SK-N-SH (cell line): Measurements from ENCODE around the gene RGL4. TPM values are rescaled to one million over a fixed set of nuclear protein-coding genes. Genes with fewer than 3 reads are reported as not detected.

Experiments
- CTCF ChIA-PET: fragments of 300-600, 350-600 bp; formaldehyde crosslinking; extraction: SDS; loops from one replicate; lab custom pipeline; 2021; lab: Yijun Ruan, JAX
- POLR2A ChIA-PET: fragments of 350-600 bp; sonication (Branson Sonifier 250); formaldehyde crosslinking; extraction: SDS; loops from one replicate; lab custom pipeline; 2020; ENCODE audit warnings: antibody characterized with exemption, inconsistent platforms; lab: Yijun Ruan, JAX
- DNase-seq: peaks from one replicate; pipeline ENCODE4 v3.0.0; 2012
- H2AFZ ChIP-seq: fragments of 200-600 bp; sonication (generic); 2 replicates; pipeline ENCODE4 v1.8.1; 2016; ENCODE audit warnings: antibody characterized with exemption, mild to moderate bottlenecking, low read depth
- H3F3A ChIP-seq: fragments of 200-600 bp; sonication (generic); replicated peaks from 2 replicates; pipeline ENCODE3; 2016; ENCODE audit warnings: antibody characterized with exemption, mild to moderate bottlenecking; ENCODE audit not compliant: insufficient read depth
- H3K27ac ChIP-seq, 2 experiments: fragments of 200-500 bp in 1 of 2; fragments of 200-600 bp in 1 of 2; sonication (Bioruptor generic) in 1 of 2; sonication (generic), shearing (Covaris generic) in 1 of 2; 2 replicates each; pipeline versions ENCODE4 v1.5.1 to v1.6.1; 2014 to 2016; ENCODE audit warnings: low read depth in 2 of 2, inconsistent platforms in 1 of 2, low read length in 1 of 2, mild to moderate bottlenecking in 1 of 2, mixed read lengths in 1 of 2
- H3K27me3 ChIP-seq: fragments of 200-600 bp; sonication (generic), shearing (Covaris generic); 2 replicates; pipeline ENCODE4 v1.6.1; 2016; ENCODE audit warnings: mixed run types; ENCODE audit not compliant: insufficient read depth
- H3K36me3 ChIP-seq, 2 experiments: fragments of 200-500 bp in 1 of 2; fragments of 200-600 bp in 1 of 2; sonication (Bioruptor generic) in 1 of 2; sonication (generic) in 1 of 2; replicated peaks in 1 of 2; 2 replicates each; pipeline versions ENCODE3 to v1.5.1; 2014 to 2016; ENCODE audit warnings: low read length in 1 of 2, mild to moderate bottlenecking in 1 of 2; ENCODE audit not compliant: insufficient read depth in 2 of 2, control insufficient read depth in 1 of 2
- H3K4me1 ChIP-seq, 2 experiments: fragments of 200-500 bp in 1 of 2; fragments of 200-600 bp in 1 of 2; sonication (Bioruptor generic) in 1 of 2; sonication (generic), shearing (Covaris generic) in 1 of 2; 2 replicates each; pipeline versions ENCODE4 v1.5.1 to v1.6.1; 2014 to 2016; ENCODE audit warnings: low read depth in 1 of 2, low read length in 1 of 2, mixed run types in 1 of 2; ENCODE audit not compliant: insufficient read depth in 2 of 2, control insufficient read depth in 1 of 2
- H3K4me2 ChIP-seq: fragments of 200-600 bp; sonication (generic), shearing (Covaris generic); 2 replicates; pipeline ENCODE4 v1.6.1; 2017; ENCODE audit warnings: mixed run types
- H3K4me3 ChIP-seq, 2 experiments: fragments of 200-500 bp in 1 of 2; fragments of 200-600 bp in 1 of 2; sonication (Bioruptor generic) in 1 of 2; sonication (generic), shearing (Covaris generic) in 1 of 2; 2 replicates each; pipeline versions ENCODE4 v1.5.1 to v1.8.1; 2014 to 2016; ENCODE audit warnings: low read depth in 2 of 2, inconsistent platforms in 1 of 2, low read length in 1 of 2, mild to moderate bottlenecking in 1 of 2, mixed read lengths in 1 of 2, moderate library complexity in 1 of 2
- H3K79me2 ChIP-seq: fragments of 200-600 bp; sonication (generic); 2 replicates; pipeline ENCODE4 v1.8.1; 2017; ENCODE audit warnings: mild to moderate bottlenecking; ENCODE audit not compliant: insufficient read depth
- H3K9ac ChIP-seq: fragments of 200-600 bp; sonication (generic); 2 replicates; pipeline ENCODE4 v1.6.1; 2017; ENCODE audit warnings: mixed run types
- H3K9me2 ChIP-seq: fragments of 200-600 bp; sonication (generic); 2 replicates; pipeline ENCODE4 v1.6.1; 2017; ENCODE audit warnings: mixed run types
- H3K9me3 ChIP-seq: fragments of 200-600 bp; sonication (generic); 2 replicates; pipeline ENCODE4 v1.6.1; 2017; ENCODE audit warnings: mixed run types, mild to moderate bottlenecking, moderate library complexity
- H4K20me1 ChIP-seq: fragments of 200-600 bp; sonication (generic); 2 replicates; pipeline ENCODE4 v1.6.1; 2017; ENCODE audit warnings: mild to moderate bottlenecking, mixed run types; ENCODE audit not compliant: insufficient read depth
- CHD2 ChIP-seq: fragments of 150-350 bp; IDR thresholded peaks from 2 replicates; pipeline ENCODE4 v1.6.1; 2018; ENCODE audit warnings: low read length; ENCODE audit not compliant: partially characterized antibody
- FOXJ3 ChIP-seq: sonication (generic); formaldehyde crosslinking; IDR thresholded peaks from 2 replicates; pipeline ENCODE4 v1.5.1; 2020; ENCODE audit warnings: mild to moderate bottlenecking, missing genetic modification reagents
- FOXM1 ChIP-seq: IDR thresholded peaks from 2 replicates; pipeline ENCODE4 v1.4.0; 2012; ENCODE audit warnings: low read depth, mild to moderate bottlenecking
- IRF3 ChIP-seq: fragments of 150-350 bp; IDR thresholded peaks from 2 replicates; pipeline ENCODE4 v1.6.1; 2016; ENCODE audit warnings: mild to moderate bottlenecking, low read depth, low read length
- JUND ChIP-seq: IDR thresholded peaks from 2 replicates; pipeline ENCODE4 v1.4.0; 2012
- MXI1 ChIP-seq: IDR thresholded peaks from 2 replicates; pipeline ENCODE4 v1.6.1; 2012; ENCODE audit warnings: mild to moderate bottlenecking, low read depth, low read length, improper control_type of control experiment
- POLR2AphosphoS5 ChIP-seq: IDR thresholded peaks from 2 replicates; pipeline ENCODE4 v1.6.1; 2012; ENCODE audit warnings: low read depth, low read length
- RCOR1 ChIP-seq: fragments of 150-350 bp; IDR thresholded peaks from 2 replicates; pipeline ENCODE4 v1.6.1; 2017; ENCODE audit warnings: antibody characterized with exemption, low read length
- RFX5 ChIP-seq: IDR thresholded peaks from 2 replicates; pipeline ENCODE4 v1.6.1; 2012; ENCODE audit warnings: mild to moderate bottlenecking, improper control_type of control experiment, low read length
- SIN3A ChIP-seq: IDR thresholded peaks from 2 replicates; pipeline ENCODE4 v1.6.1; 2012; ENCODE audit warnings: low read depth, mild to moderate bottlenecking, low read length, moderate library complexity, borderline replicate concordance
- SMC3 ChIP-seq: IDR thresholded peaks from 2 replicates; pipeline ENCODE4 v1.6.1; 2012; ENCODE audit warnings: low read depth, low read length, improper control_type of control experiment
- TCF12 ChIP-seq: IDR thresholded peaks from 2 replicates; pipeline ENCODE4 v1.4.0; 2012
- YY1 ChIP-seq: IDR thresholded peaks from 2 replicates; pipeline ENCODE4 v1.4.0; 2012; ENCODE audit warnings: low read depth, mild to moderate bottlenecking
- WGBS: methylation state at CpG from one replicate; pipeline ENCODE4 v1.1.6; 2017; ENCODE audit warnings: low lambda C conversion rate; 5-methylcytosine and 5-hydroxymethylcytosine counted together
- polyA plus RNA-seq, 3 experiments: library from polyadenylated mRNA; depleted of rRNA; stranded (reverse); fragments of >200 nt; gene quantifications; 2 replicates each; pipeline ENCODE4 v1.2.3, GENCODE V29; 2012
- TF ChIP-seq, protein P1 (sequence below): IDR thresholded peaks from 2 replicates; pipeline ENCODE4 v1.6.1; 2012; ENCODE audit warnings: mild to moderate bottlenecking, low read depth, low read length, moderate library complexity
- TF ChIP-seq, protein P2 (sequence below): IDR thresholded peaks from 2 replicates; pipeline ENCODE4 v1.4.0; 2012; ENCODE audit warnings: low read depth
- TF ChIP-seq, protein P3 (sequence below): IDR thresholded peaks from 2 replicates; pipeline ENCODE4 v1.4.0; 2012; ENCODE audit warnings: low read depth, borderline replicate concordance

The RGL4 gene
- polyA plus RNA-seq, 1 of the 3 experiments (the other 2 are of a cell fraction), result not detected

- H3K36me3 ChIP-seq, result peaks cover 4% of the 10 kb centered on the region in 2 experiments
- CTCF ChIA-PET, result interaction anchor here (0.9 to 1.6 kb wide), 2 partner anchors 33 to 75 kb away, joined by 3 to 5 read pairs; no protein-coding TSS in a partner anchor
- H3K4me2 ChIP-seq, result no peak overlapping the region
- H3K4me3 ChIP-seq, result no peak overlapping the region
- POLR2A ChIA-PET, result interaction anchor here (1.0 kb wide), 1 partner anchor 11 kb away, joined by 3 read pairs; no protein-coding TSS in a partner anchor
- H3K4me1 ChIP-seq, result peaks cover 0 to 13% of the 10 kb centered on the region in 2 experiments; a peak in 1 of 4 replicates
- no peaks in the 10 kb centered on the region for H3F3A ChIP-seq
- H3K79me2 ChIP-seq, result no peaks in the 10 kb centered on the region
- DNase-seq, result no peak
- no peak overlapping the region for H2AFZ ChIP-seq
- no peak overlapping the region for H3K27ac ChIP-seq
- H3K9me3 ChIP-seq, result no peaks in the 10 kb centered on the region
- H3K9ac ChIP-seq, result no peak overlapping the region
- H4K20me1 ChIP-seq, result no peaks in the 10 kb centered on the region
- no peaks in the 10 kb centered on the region for H3K27me3 ChIP-seq
- 97% methylated on average over 4 of the region's 6 CpGs for WGBS
- no peaks in the 10 kb centered on the region for H3K9me2 ChIP-seq
- TF ChIP-seq, protein P1, sequence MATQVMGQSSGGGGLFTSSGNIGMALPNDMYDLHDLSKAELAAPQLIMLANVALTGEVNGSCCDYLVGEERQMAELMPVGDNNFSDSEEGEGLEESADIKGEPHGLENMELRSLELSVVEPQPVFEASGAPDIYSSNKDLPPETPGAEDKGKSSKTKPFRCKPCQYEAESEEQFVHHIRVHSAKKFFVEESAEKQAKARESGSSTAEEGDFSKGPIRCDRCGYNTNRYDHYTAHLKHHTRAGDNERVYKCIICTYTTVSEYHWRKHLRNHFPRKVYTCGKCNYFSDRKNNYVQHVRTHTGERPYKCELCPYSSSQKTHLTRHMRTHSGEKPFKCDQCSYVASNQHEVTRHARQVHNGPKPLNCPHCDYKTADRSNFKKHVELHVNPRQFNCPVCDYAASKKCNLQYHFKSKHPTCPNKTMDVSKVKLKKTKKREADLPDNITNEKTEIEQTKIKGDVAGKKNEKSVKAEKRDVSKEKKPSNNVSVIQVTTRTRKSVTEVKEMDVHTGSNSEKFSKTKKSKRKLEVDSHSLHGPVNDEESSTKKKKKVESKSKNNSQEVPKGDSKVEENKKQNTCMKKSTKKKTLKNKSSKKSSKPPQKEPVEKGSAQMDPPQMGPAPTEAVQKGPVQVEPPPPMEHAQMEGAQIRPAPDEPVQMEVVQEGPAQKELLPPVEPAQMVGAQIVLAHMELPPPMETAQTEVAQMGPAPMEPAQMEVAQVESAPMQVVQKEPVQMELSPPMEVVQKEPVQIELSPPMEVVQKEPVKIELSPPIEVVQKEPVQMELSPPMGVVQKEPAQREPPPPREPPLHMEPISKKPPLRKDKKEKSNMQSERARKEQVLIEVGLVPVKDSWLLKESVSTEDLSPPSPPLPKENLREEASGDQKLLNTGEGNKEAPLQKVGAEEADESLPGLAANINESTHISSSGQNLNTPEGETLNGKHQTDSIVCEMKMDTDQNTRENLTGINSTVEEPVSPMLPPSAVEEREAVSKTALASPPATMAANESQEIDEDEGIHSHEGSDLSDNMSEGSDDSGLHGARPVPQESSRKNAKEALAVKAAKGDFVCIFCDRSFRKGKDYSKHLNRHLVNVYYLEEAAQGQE, result no peak
- TF ChIP-seq TCF12, result no peak
- TF ChIP-seq, protein P2, sequence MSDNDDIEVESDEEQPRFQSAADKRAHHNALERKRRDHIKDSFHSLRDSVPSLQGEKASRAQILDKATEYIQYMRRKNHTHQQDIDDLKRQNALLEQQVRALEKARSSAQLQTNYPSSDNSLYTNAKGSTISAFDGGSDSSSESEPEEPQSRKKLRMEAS, result no peak
- no peak for TF ChIP-seq IRF3
- no peak for TF ChIP-seq SMC3
- TF ChIP-seq RCOR1, result no peak
- TF ChIP-seq, protein P3, sequence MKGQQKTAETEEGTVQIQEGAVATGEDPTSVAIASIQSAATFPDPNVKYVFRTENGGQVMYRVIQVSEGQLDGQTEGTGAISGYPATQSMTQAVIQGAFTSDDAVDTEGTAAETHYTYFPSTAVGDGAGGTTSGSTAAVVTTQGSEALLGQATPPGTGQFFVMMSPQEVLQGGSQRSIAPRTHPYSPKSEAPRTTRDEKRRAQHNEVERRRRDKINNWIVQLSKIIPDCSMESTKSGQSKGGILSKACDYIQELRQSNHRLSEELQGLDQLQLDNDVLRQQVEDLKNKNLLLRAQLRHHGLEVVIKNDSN, result no peak
- TF ChIP-seq CHD2, result no peak
- no peak for TF ChIP-seq POLR2AphosphoS5
These were observed 6.8 kb upstream of the RGL4 start for GRCh38 chr22:23684026-23684425.

DNA sequence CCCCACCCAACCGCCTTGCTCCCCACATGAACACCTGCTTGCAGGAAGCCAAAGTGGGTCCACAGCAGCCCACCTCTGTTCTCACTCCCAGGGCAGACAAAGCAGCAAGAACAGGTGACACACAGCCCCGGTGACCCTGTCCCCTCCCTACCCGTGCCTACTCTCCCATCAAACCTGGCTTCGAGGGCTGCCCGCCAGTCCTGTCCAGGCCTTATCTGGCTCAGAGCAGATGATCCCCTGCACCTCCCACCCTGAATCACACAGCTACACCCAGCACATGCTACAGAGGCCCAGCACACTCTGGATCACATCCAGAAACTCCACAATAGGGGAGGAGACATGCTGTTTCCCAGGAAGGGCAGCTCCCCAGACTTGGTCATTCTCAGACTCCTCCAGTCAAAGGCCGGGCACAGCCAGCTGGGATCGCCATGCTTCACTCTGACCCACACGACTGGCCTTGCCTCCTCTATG is 6.2 kb upstream of the RGL4 start:
- TF ChIP-seq CHD2 (no peak), YY1 (no peak), FOXM1 (no peak), POLR2AphosphoS5 (no peak), FOXJ3 (CRISPR knock-in tag) (no peak), RFX5 (no peak), MXI1 (no peak), JUND (no peak), RCOR1 (no peak), SIN3A (no peak), TCF12 (no peak)
- TF ChIP-seq, protein P1, result no peak
- TF ChIP-seq, all 33 proteins: peak for 0
- H3K79me2 ChIP-seq, result no peaks in the 10 kb centered on the region
- no peaks in the 10 kb centered on the region for H3K9me3 ChIP-seq
- CTCF ChIA-PET, result interaction anchor here (0.9 to 1.6 kb wide), 2 partner anchors 32 to 75 kb away, joined by 3 to 5 read pairs; no protein-coding TSS in a partner anchor
- H3K4me3 ChIP-seq, result no peak overlapping the region
- H3K9ac ChIP-seq, result no peak overlapping the region
- POLR2A ChIA-PET, result interaction anchor here (1.0 kb wide), 1 partner anchor 11 kb away, joined by 3 read pairs; no protein-coding TSS in a partner anchor
- no peak for DNase-seq
- H3K27me3 ChIP-seq, result no peaks in the 10 kb centered on the region
- no peak overlapping the region for H3K4me2 ChIP-seq
- no peaks in the 10 kb centered on the region for H4K20me1 ChIP-seq
- H3K4me1 ChIP-seq, result peaks cover 0 to 13% of the 10 kb centered on the region in 2 experiments; a peak in 1 of 4 replicates
- no peak overlapping the region; a peak in 1 of 4 replicates for H3K27ac ChIP-seq
- H2AFZ ChIP-seq, result no peak overlapping the region
- H3K36me3 ChIP-seq, result peaks cover 4 to 6% of the 10 kb centered on the region in 2 experiments
- 98% methylated on average over 8 of the region's 8 CpGs for WGBS
- no peaks in the 10 kb centered on the region for H3F3A ChIP-seq
- H3K9me2 ChIP-seq, result no peaks in the 10 kb centered on the region
